ENCODE measurements around the gene CENPL.

DNA sequence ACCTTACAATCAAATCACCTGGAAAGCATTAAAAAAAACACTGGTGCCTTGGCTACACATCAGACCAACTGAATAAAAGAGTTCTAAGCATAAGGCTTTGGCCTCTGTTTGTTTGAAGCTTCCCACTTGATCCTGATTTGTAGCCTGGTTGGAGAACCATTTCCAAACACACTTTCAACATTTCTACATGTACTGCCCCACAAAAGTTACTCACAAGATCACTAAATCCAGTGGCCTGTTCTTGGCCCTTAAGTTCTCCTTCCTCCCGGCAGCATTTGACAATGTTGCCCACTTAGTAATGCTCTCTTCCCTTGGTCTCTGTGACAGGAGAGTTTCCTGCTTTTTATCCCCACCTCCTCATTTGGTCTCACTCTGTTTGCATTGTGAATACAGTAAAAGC, 31.3 kb upstream of the CENPL start:
- TF ChIP-seq CTCF (IDR thresholded peaks at IDR 0.05) = no peak
- TF ChIP-seq POLR2AphosphoS5 (IDR thresholded peaks at IDR 0.05) = no peak
- TF ChIP-seq POLR2A (IDR thresholded peaks at IDR 0.05) = no peak

All from suprapubic skin (tissue), 4 donors.